ENCODE data around the gene PGLYRP2.

DNA sequence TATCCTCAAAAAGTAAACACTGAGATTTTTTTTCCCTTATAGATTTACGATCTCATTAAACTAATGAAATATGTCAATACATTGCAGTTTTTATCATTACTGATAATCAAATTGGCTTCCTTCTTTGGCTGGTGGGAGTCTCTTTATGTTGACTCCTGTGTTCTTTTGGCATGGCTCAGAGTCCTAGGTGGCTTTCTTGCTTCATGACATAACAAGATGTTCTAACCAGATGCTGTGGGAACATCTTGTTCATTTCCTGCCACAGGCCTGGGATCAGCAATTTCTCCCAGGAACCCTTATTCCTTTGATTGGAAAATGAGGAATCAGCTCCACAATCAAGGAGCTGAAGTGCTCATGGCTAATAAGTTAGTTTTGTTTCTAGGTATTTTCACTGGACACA lies 15.8 kb upstream of the PGLYRP2 start:
- TF ChIP-seq POLR2A (IDR thresholded peaks at IDR 0.05; ENCODE audit: low read depth, low read length) (no peak), POLR2AphosphoS5 (IDR thresholded peaks at IDR 0.05; ENCODE audit: low read depth, low read length) (no peak), TAF1 (IDR thresholded peaks at IDR 0.05; ENCODE audit: borderline replicate concordance, low read depth, low read length) (no peak)
